K562 (cell line): ENCODE results near the gene RPS2. TPM values are rescaled to one million over a fixed set of nuclear protein-coding genes. Genes with fewer than 3 reads are reported as not detected.

Experiments
- ILK ChIP-seq: fragments of 450-650 bp; IDR thresholded peaks from 2 replicates; pipeline ENCODE4 v1.6.1; 2016; ENCODE audit warnings: missing genetic modification characterization, low read depth, mild to moderate bottlenecking, missing compliant biosample characterization, moderate library complexity, borderline replicate concordance
- ZKSCAN3 ChIP-seq: fragments of 250-450 bp; sonication (Bioruptor Pico); IDR thresholded peaks from 2 replicates; pipeline ENCODE4 v1.4.0; 2020
- ZNF444 ChIP-seq: fragments of 250-450 bp; sonication (Bioruptor Pico); IDR thresholded peaks from 2 replicates; pipeline ENCODE4 v1.4.0; 2020; ENCODE audit warnings: mild to moderate bottlenecking, moderate library complexity
- ZNF644 ChIP-seq: fragments of 200-800 bp; sonication (Bioruptor generic); IDR thresholded peaks from 2 replicates; pipeline ENCODE4 v1.6.1; 2016; ENCODE audit warnings: low read depth, missing genetic modification characterization, missing compliant biosample characterization
- polyA plus RNA-seq, 8 experiments: library from polyadenylated mRNA; depleted of rRNA in 4 of 8; stranded (reverse) in 5 of 8; unstranded in 3 of 8; fragments of >200 nt; fragmentation: Nextera tagmentation in 2 of 8; fragmentation: Illumina TruSeq in 1 of 8; extraction: Ambion mirVana in 2 of 8; extraction: Trizol in 1 of 8; gene quantifications; 2 replicates each; pipeline versions ENCODE4 v1.2.1 to v1.2.3, GENCODE V29; 2011 to 2014; ENCODE audit warnings: inconsistent platforms in 1 of 8, missing spikeins in 1 of 8
- total RNA-seq, 7 experiments: library from RNA; depleted of rRNA in 6 of 7; stranded (reverse); fragments of >200 nt in 6 of 7; fragmentation: Illumina TruSeq in 2 of 7; extraction: Trizol in 2 of 7; gene quantifications; 2 replicates each; pipeline versions ENCODE4 v1.2.1 to v1.2.3, GENCODE V29; 2011 to 2021; ENCODE audit warnings: low replicate concordance in 1 of 7
- TF ChIP-seq, protein P1 (sequence below), 2 experiments: IDR thresholded peaks; 2 replicates each; pipeline ENCODE4 v1.6.1; 2011; ENCODE audit warnings: borderline replicate concordance in 1 of 2, control low read depth in 1 of 2, low read depth in 1 of 2, low read length in 1 of 2, mild to moderate bottlenecking in 1 of 2, mixed read lengths in 1 of 2, moderate library complexity in 1 of 2; ENCODE audit not compliant: insufficient read depth in 1 of 2, insufficient read length in 1 of 2, poor library complexity in 1 of 2, severe bottlenecking in 1 of 2; ENCODE audit errors: extremely low read depth in 1 of 2
- TF ChIP-seq, protein P2 (sequence below), 2 experiments: fragments of 150-350 bp in 1 of 2; IDR thresholded peaks; 2 replicates each; pipeline ENCODE4 v1.6.1; 2012 to 2016; ENCODE audit warnings: low read depth in 2 of 2, low read length in 2 of 2, mild to moderate bottlenecking in 1 of 2, moderate library complexity in 1 of 2
- TF ChIP-seq, protein P3 (sequence below): fragments of 250-450 bp; sonication (Bioruptor Pico); IDR thresholded peaks from 2 replicates; pipeline ENCODE4 v1.5.0; 2021; ENCODE audit warnings: mild to moderate bottlenecking, moderate library complexity
- TF ChIP-seq, protein P4 (sequence below): sonication (generic); formaldehyde crosslinking; IDR thresholded peaks from 2 replicates; pipeline ENCODE4 v1.4.0; 2020; ENCODE audit warnings: mild to moderate bottlenecking, missing genetic modification reagents

RPS2 gene
- total and polyA plus RNA-seq, 9 of the 15 experiments (the other 6 are each of a cell fraction or from before 2014, with no cell fraction given) = 834 to 4,794 (median 3,793) TPM

DNA sequence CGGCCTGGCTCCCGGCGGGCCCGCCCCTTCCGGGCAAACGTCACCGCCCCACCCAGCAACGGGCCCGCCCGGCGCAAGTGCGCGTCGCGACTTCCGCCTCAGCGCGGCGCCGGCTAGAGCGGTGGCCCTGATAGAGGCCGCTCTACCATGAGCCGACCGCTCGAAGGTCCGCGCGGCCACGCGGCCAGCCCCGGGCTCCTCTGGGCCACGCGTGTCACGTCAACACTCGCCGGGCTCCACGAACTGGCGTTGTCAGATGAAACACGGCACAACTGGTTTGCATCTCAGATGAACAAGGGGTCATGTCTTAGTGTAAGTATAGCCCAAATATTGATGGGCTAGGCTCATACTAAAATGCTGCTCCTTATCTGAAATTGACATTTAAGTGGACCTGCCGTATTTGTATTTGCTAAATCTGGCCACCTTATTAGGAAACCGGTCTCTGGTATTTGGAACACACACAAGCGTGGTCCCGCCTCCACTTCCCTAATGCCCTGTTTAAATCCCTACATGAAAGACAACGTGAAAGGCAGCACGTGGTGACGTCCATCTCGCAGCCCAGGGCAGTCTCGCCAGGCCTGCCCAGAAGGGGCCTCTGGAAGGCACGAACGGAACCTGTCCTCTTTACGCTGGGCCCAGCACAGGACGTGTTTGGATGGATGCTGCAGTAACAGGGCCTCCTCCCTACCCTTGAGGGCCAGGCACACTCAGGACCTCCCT lies 45.3 kb upstream of the RPS2 start, which contains the start of gene ZNF598 (continued):
- TF ChIP-seq, protein P1, sequence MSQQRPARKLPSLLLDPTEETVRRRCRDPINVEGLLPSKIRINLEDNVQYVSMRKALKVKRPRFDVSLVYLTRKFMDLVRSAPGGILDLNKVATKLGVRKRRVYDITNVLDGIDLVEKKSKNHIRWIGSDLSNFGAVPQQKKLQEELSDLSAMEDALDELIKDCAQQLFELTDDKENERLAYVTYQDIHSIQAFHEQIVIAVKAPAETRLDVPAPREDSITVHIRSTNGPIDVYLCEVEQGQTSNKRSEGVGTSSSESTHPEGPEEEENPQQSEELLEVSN (IDR thresholded peaks at IDR 0.05; ENCODE audit: borderline replicate concordance in 1 of 2, extremely low read depth in 1 of 2, insufficient read depth in 1 of 2, insufficient read length in 1 of 2, low read depth in 1 of 2, low read length in 1 of 2, poor library complexity in 1 of 2, severe bottlenecking in 1 of 2) = peak; percentile 31 to 86
- no peak for TF ChIP-seq ZKSCAN3 (CRISPR knock-in tag)
- TF ChIP-seq ILK (tag) = no peak
- TF ChIP-seq, protein P2, sequence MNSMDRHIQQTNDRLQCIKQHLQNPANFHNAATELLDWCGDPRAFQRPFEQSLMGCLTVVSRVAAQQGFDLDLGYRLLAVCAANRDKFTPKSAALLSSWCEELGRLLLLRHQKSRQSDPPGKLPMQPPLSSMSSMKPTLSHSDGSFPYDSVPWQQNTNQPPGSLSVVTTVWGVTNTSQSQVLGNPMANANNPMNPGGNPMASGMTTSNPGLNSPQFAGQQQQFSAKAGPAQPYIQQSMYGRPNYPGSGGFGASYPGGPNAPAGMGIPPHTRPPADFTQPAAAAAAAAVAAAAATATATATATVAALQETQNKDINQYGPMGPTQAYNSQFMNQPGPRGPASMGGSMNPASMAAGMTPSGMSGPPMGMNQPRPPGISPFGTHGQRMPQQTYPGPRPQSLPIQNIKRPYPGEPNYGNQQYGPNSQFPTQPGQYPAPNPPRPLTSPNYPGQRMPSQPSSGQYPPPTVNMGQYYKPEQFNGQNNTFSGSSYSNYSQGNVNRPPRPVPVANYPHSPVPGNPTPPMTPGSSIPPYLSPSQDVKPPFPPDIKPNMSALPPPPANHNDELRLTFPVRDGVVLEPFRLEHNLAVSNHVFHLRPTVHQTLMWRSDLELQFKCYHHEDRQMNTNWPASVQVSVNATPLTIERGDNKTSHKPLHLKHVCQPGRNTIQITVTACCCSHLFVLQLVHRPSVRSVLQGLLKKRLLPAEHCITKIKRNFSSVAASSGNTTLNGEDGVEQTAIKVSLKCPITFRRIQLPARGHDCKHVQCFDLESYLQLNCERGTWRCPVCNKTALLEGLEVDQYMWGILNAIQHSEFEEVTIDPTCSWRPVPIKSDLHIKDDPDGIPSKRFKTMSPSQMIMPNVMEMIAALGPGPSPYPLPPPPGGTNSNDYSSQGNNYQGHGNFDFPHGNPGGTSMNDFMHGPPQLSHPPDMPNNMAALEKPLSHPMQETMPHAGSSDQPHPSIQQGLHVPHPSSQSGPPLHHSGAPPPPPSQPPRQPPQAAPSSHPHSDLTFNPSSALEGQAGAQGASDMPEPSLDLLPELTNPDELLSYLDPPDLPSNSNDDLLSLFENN (IDR thresholded peaks at IDR 0.05; ENCODE audit: low read depth in 2 of 2, low read length in 2 of 2) = peak in 1 of 2 experiments; percentile 19; a peak in 1 of 4 replicates
- TF ChIP-seq ZNF444 (CRISPR knock-in tag) = no peak
- 0 out of 2 replicates have a peak, but pooled peaks have one; percentile 54 for TF ChIP-seq ZNF644 (tag)
- TF ChIP-seq, protein P3, sequence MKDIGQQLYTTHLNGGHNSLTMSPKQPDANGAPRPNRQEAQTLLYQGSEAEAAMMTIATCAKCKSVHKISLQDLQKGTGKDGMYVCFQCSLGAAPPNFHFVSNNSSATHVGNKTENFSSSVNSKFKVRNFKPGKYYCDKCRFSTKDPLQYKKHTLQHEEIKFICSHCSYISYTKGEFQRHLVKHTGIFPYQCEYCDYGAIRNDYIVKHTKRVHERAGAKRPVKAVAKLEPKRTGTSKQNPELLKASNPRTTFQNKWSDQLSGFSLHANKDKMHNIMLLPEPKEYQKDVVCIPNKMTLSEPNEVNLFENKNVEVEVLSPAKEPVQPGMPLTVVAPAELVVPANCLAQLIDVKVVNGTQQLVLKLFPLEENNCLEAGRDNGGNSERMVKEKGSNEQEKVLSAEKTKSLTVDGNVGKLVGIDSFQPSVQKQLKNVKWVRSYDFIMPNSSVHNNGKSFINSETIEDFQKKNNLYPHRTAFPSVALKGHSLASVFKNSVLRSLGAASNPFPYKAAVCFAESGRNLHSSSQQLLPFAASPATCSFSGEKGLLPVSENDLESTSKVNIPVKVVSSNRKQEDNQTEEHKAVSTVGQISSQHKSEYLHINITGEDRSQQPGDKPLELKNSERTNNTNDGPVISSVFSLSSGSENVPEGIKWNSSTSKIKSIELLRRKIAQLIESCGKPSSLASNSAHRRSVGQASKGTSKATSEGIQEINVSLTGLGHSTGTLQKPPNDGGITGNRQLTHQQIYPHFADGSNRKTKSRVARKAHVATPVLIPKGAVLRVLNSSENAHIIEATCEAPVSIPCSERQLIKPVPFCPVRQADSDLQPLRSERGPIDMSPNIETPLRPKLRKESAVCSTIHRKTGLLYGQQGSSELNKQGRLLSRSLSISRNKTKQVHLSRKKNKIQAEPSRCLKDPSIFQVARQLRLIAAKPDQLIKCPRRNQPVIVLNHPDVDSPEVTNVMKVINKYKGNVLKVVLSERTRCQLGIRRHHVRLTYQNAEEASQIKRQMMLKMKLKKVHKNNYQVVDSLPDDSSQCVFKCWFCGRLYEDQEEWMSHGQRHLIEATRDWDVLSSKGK (CRISPR knock-in tag) = no peak
- TF ChIP-seq, protein P4, sequence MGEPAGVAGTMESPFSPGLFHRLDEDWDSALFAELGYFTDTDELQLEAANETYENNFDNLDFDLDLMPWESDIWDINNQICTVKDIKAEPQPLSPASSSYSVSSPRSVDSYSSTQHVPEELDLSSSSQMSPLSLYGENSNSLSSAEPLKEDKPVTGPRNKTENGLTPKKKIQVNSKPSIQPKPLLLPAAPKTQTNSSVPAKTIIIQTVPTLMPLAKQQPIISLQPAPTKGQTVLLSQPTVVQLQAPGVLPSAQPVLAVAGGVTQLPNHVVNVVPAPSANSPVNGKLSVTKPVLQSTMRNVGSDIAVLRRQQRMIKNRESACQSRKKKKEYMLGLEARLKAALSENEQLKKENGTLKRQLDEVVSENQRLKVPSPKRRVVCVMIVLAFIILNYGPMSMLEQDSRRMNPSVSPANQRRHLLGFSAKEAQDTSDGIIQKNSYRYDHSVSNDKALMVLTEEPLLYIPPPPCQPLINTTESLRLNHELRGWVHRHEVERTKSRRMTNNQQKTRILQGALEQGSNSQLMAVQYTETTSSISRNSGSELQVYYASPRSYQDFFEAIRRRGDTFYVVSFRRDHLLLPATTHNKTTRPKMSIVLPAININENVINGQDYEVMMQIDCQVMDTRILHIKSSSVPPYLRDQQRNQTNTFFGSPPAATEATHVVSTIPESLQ (CRISPR knock-in tag) = peak; percentile 93; the same call in 1 of the 2 replicates
